GM19025 (cell line): ENCODE results near the gene ERGIC1.

Experiments
- ATAC-seq: cut with Tn5 transposase; IDR thresholded peaks from one replicate; pipeline ENCODE4 v1.9.1; 2021; ENCODE audit warnings: mild to moderate bottlenecking, low read depth, moderate library complexity; ENCODE audit not compliant: unreplicated experiment

Gene ERGIC1

DNA sequence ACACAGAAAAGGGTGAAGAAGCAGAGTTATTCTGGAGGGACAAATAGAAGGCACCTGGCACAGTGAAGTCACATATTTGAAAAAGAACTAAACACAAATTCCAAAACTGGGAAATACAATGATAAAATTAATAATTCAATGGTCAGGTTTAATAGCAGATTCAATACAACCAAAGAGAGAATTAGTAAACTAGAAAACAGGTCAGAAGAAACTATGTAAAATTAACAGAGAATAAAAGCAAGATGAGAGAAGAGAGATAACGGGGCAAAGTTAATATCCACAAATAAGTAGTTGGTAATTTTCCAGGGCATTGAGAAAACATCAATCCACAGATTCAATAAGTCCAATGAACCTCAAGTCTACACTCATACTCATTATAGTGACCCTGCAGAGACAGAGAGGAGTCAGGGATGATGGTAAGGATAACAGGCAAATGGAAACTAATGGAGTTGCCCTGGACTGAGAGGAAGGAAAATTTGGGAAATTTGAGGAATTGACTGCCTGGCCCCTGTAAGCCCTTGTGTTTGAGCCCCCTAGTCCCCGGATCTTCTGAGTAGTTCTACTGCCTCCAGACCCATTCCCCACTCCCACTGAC is 8.3 kb upstream of the ERGIC1 start:
- no peak for ATAC-seq

DNA sequence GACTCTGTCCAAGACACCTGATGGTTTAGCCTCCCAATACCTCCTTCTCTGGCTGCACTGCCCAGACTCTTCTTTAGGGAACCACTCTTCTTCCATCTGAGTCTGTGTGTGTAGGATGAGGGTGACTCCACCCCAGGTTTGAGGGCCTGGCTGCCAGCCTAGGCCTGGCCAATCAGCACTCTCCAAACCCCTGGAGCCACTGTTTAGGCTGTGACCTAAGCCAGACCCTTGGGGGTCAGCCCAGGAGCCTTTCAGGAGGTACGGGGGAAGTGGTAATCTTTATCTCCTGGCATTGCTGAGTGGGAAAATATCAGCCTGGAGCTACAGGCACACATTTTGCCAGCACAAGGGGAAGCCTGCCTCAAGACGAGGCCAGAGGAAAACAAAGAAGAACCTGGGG is 6.2 kb upstream of the ERGIC1 start:
- no peak for ATAC-seq

- ATAC-seq: no peak
Observed at GRCh38 chr5:172828911-172829431, 5.1 kb upstream of the ERGIC1 start.

GRCh38 chr5:172830275-172830799 is 3.7 kb upstream of the ERGIC1 start:
- no peak for ATAC-seq

DNA sequence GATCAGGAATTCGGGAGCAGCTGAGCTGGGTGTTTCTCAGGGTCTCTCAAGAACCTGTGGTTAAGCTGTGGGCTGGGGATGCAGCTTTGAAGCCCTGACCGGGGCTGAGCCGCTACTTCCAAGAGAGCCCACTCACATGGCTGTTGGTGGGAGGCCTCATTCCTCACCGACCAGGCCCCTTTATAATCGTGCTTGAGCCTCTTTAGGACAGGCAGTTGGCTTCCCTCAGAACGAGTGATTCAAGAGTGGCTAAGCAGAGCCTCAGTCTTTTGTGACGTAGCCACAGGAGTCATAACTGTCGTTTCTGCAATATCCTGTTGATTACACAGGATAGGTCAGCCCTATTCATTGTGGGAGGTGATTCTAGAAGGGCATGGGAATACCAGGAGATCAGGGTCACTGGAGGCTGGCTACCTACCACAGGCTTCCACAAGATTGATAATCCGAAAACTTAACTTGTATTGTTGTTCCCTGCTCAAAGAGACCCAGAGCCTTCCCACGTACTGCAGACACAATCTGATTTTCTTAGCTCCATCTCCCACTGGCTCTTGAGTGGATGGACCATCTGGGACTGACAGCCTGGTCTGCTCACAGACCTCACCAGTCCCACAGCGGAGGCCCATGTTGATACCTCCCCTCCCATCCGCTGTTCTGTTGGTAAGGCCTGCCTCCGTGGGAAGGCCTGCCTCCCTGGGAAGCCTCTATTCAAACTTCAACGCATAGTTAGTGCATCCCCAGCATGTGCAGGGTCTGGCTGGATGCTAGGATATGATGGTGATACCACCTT is 3.0 kb upstream of the ERGIC1 start:
- no peak for ATAC-seq

GRCh38 chr5:172832383-172833315 is 1.4 kb upstream of the ERGIC1 start:
- ATAC-seq: no peak

DNA sequence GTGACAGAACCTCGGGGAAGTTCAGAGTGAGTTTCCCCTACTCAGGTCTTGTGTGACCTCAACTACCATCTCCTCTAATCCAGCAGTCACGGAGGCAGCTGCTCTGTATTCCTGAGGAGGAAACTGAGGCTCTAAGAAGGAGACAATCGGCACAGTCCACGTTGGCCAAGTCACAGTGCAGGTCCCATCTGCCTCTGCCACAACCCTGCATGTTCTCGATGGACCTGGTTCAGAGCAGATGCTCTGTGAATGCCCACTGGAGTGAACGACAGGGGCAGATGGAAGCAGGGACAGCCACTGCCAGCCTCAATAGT is 722 bp upstream of the ERGIC1 start:
- no peak for ATAC-seq

- ATAC-seq: peak; percentile 11
Observed at GRCh38 chr5:172834415-172835289, 601 bp downstream of the ERGIC1 start.

DNA sequence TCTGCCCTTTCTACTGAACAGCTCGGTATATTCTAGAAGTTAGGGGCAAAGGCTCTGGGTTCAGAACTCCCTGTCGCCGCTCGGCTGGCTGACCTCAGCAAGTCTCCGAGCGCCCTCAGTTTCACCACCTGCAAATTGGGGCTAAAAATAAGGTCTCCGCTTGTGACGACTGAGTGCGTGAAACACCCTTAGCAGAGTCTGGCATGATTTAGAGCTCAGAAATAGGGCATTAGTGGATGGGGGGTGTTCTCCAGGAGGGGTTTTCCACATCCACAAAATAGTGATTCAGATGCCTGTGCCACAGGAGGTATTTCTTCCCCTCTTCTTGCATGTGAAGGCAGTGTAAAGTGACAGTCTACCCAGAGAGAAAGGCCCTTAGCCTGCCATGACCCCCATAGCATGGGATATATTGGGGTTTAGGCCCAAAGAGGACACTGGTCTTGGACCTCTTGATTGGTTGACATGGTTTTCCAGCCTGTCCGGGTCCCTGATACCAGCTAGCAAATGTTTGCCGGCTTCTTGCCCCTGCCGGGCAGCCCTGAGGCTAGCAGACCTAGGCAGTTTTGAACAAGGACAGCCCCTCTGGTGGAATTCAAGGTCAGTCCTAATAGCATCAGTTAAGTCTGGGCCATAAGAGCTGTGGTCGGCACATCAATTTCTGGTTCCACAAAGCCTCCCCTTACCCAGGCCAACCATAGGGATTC is 1.4 kb downstream of the ERGIC1 start:
- ATAC-seq: no peak

GRCh38 chr5:172835994-172836356 is 1.9 kb downstream of the ERGIC1 start:
- no peak for ATAC-seq

DNA sequence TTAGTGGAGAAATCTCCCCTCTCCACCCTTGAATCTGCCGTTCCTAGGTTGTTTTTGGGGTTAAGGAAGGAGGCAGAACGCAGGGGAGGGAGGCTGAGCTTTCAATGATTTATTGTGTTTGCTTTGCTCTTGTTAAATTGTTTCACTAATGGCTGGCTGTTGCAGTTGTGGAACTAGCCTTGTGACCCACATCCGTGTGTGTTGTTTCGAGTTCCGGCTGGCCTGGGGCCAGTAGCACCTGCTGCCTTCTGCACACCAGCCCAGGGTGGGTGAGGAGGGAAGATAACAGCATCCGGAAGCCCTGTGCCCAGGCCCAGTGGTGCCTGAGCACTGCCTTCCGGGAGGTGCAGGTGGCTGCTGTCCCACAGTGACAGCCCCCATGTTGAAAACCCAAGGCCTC is 3.6 kb downstream of the ERGIC1 start:
- ATAC-seq: peak; percentile 74

- no peak for ATAC-seq
Observed at GRCh38 chr5:172838151-172838875, 4.3 kb downstream of the ERGIC1 start.

- no peak for ATAC-seq
Observed at GRCh38 chr5:172839669-172840431, 5.8 kb downstream of the ERGIC1 start.

GRCh38 chr5:172840432-172841154 is 6.5 kb downstream of the ERGIC1 start:
- no peak for ATAC-seq

DNA sequence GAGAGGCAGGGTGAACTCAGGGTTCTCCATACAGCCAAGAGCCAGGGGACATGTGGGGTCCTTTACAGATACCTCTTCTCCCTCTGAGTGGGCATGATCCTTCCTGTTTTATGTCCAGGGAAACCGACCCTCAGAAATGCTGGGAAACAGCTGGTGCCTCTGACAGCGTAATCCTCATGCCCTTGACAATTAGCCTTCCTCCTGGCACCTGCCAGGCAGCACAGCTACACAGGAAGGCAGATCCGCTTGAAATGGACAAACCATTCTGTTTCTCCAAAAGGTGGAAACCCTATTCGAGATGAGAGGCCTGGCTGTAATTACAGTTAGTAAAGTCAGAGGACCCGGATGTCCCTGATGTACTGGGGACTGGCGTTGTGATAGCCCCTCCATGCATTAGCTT is 7.2 kb downstream of the ERGIC1 start:
- ATAC-seq: no peak

DNA sequence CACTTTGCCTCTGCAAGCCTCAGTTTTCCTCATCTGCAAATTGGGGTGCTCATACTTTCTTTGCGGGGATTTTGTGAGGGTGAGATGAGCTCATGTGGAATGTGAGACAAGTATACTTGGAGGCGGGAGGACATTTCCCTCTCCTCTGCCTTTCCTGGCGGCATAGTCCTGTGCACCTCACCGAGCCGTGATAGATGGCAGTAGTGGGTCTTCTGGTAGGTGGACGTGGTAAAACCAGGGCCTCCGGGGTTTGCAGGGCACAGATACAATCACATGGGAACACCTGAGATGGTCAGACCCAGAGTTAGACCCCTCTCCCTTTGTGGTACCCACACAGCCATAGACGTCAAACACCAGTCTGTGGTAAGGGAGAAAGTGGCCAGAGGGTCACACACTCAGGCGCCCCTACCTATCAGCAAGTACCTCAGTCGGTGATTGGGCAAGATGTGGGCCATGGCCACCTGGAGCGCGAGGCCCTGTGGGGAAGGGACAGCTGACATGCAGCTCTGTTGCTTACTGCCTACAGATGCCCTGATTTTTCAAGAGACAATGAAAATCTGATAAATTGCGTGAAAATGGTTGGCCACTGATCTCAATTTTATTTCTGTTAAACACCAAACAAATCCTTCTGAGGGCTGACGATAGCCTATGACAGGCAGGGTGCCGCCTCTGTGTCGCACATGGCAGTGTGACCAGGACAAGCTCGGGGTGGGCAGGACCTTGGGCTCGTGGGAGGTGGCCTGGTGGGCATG is 9.9 kb downstream of the ERGIC1 start:
- ATAC-seq: no peak

- ATAC-seq: no peak
Observed at GRCh38 chr5:172844577-172844838, 10.5 kb downstream of the ERGIC1 start.
